ENCODE data around the gene FGF1. TPM values are rescaled to one million over a fixed set of nuclear protein-coding genes. Genes with fewer than 3 reads are reported as not detected.

Gene FGF1
- total and polyA plus RNA-seq, 4 donors = 25.6 to 57.7 (median 39.2) TPM

DNA sequence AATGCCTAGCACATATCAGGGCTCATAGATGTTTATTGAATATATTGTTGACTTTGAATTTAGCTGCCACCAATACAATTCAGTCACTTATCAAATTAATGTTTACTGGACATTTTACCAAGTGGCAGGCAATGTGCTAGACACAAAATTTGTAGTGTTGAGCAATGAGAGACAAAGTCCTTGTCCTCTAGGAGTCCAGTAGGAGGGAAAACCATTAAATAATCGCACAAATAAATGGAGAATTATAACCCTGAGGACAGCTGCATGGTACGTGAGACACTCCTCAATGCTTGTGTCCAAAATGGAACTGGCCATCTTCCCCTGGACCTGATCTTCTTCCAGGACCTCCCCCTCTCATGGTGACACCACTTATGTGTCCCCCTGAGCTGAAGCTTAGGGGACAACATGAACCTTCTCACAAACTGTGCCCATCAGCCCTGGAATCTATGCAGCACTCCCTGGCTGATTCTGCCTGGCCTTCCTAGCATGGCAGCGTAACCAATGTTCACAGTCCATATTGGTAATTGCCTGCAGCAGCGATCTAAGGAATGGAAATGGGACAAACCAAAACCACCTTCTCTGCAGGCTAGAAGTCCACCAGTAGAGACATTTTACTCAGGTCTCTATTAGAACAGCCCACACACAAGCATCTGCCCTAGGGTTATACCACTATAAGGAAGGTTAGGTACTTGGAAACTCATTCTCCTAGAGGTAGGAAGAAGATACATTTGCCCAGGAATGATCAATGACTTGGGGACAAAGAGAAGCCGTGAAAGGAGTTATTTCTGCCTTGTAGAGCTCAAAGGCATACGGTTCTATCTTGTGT lies 75.5 kb downstream of the FGF1 start:
- no peak overlapping the region for H3K27ac ChIP-seq (ENCODE audit: low read depth, low read length)

DNA sequence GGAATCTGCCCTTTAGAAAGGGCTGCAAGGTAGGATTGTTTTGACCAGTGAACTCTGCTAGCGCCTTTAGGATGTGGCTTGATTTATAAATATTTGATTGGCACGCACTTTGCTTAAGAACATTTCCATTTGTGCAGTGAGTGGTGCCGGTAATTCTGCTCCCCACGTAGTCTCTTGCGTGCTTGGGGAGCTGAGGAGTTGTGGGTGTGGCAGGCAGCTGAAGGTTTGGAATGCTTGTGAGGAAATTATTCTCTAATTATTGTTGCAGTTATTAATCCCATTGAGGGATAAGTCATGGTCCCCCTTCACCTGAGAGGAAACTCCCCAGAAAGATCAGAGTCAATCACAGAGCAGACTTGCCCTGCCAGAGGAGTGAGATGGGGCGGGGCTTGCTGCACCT lies 76.7 kb downstream of the FGF1 start:
- WGBS (ENCODE audit: insufficient coverage) = 67% methylated on average over 5 of the region's 6 CpGs
- no peak for DNase-seq (ENCODE audit: low read depth in 4 of 6, low spot score in 6 of 6)
- Histone ChIP-seq H3K27ac (ENCODE audit: low read depth, low read length) (no peak overlapping the region), H3K4me1 (ENCODE audit: control insufficient read depth, insufficient read depth, low read length) (peaks cover 10% of the 10 kb centered on the region), H3K36me3 (ENCODE audit: control insufficient read depth, insufficient read depth, low read length) (no peaks in the 10 kb centered on the region), H3K27me3 (ENCODE audit: control insufficient read depth, insufficient read depth, low read length) (no peaks in the 10 kb centered on the region), H3K4me3 (ENCODE audit: low read depth, low read length) (no peak overlapping the region), H3K9me3 (ENCODE audit: control insufficient read depth, insufficient read depth, low read length) (no peaks in the 10 kb centered on the region)

More for the DNA sequence above, 75.5 kb downstream of the FGF1 start:
- Histone ChIP-seq H3K27me3 (ENCODE audit: control insufficient read depth, insufficient read depth, low read length) (no peaks in the 10 kb centered on the region), H3K4me1 (ENCODE audit: control insufficient read depth, insufficient read depth, low read length) (peaks cover 8% of the 10 kb centered on the region), H3K4me3 (ENCODE audit: low read depth, low read length) (no peak overlapping the region), H3K36me3 (ENCODE audit: control insufficient read depth, insufficient read depth, low read length) (no peaks in the 10 kb centered on the region), H3K9me3 (ENCODE audit: control insufficient read depth, insufficient read depth, low read length) (no peaks in the 10 kb centered on the region)
- DNase-seq (ENCODE audit: low read depth in 4 of 6, low spot score in 6 of 6) = no peak
- 72% methylated on average over 6 of the region's 6 CpGs for WGBS (ENCODE audit: insufficient coverage)

DNA sequence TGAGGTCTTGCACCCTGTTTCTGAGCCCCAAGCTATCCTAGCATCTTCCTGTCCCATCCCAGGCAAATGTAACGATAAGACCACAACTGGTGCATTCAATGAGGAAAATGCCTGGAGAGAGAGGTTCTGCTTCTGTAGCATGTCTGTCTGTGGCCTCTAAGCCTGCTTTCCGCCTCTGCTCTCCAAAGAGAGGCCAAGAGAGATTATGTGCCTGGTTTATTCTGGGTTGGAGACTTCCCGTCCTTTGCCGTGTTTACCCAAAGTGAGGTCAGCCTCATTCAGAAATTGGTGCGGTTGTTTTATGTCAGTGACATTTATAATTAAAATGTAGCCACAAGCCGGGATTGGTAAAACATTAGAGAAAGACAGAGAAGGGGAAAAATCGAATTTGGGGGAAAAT lies 77.8 kb downstream of the FGF1 start:
- DNase-seq (ENCODE audit: low read depth in 4 of 6, low spot score in 6 of 6) = no peak
- peaks cover 10% of the 10 kb centered on the region for H3K4me1 ChIP-seq (ENCODE audit: control insufficient read depth, insufficient read depth, low read length)
- no peak overlapping the region for H3K27ac ChIP-seq (ENCODE audit: low read depth, low read length)
- no peaks in the 10 kb centered on the region for H3K27me3 ChIP-seq (ENCODE audit: control insufficient read depth, insufficient read depth, low read length)
- H3K36me3 ChIP-seq (ENCODE audit: control insufficient read depth, insufficient read depth, low read length) = no peaks in the 10 kb centered on the region
- WGBS (ENCODE audit: insufficient coverage) = 83% methylated on average over 1 of the region's 7 CpGs
- no peaks in the 10 kb centered on the region for H3K9me3 ChIP-seq (ENCODE audit: control insufficient read depth, insufficient read depth, low read length)
- H3K4me3 ChIP-seq (ENCODE audit: low read depth, low read length) = no peak overlapping the region

DNA sequence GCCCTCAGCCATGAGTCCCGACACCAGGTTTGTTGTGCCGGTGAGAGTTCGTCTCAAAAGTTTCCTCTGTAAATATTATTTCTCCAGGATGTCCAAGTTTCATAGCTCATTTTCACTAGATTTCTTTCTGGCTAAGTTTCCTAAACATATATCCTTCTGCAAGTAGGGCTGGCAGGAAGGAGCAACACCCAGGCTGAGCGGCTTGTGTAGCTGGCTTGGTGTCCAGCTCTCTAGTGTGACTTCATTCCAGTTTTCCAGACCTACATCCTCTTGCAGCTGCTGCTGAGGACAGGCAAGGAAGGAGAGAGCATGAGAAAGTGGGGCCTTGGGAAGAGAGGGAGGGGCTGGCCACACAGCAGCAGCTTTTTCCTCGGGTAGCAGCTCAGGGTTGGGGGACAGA lies 80.3 kb downstream of the FGF1 start:
- Histone ChIP-seq H3K9me3 (ENCODE audit: control insufficient read depth, insufficient read depth, low read length) (no peaks in the 10 kb centered on the region), H3K27me3 (ENCODE audit: control insufficient read depth, insufficient read depth, low read length) (no peaks in the 10 kb centered on the region), H3K4me3 (ENCODE audit: low read depth, low read length) (no peak overlapping the region), H3K4me1 (ENCODE audit: control insufficient read depth, insufficient read depth, low read length) (peaks cover 8% of the 10 kb centered on the region), H3K27ac (ENCODE audit: low read depth, low read length) (peak overlapping the region; percentile 65), H3K36me3 (ENCODE audit: control insufficient read depth, insufficient read depth, low read length) (no peaks in the 10 kb centered on the region)
- 68% methylated on average over 4 of the region's 5 CpGs for WGBS (ENCODE audit: insufficient coverage)
- peak in 1 of 6 donors; percentile 53 for DNase-seq (ENCODE audit: low read depth in 4 of 6, low spot score in 6 of 6)

DNA sequence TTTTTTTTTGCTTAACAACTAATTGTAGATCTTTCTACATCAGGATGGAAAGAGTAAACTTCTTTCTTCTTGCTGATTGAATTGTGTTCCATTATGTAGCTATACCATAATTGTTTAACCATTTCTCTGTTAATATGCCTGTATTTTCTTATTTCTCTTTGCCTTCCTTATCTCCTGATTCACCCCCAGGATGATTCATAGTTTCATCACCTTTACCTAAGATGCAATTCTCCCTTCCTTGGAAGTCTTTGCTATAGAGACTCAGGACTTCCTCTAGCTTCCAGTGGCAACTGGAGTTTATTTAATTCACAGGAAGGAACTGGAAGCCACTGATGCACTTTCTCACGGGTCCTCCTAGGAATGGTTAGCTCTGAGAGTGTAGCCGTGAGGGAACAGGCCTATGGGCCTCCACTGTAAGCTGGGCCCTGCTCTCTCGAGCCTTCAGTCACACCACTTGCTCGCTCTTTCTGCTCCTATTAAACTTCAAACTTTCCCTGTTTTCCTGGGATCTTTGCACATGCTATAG lies 83.1 kb downstream of the FGF1 start:
- Histone ChIP-seq H3K27ac (ENCODE audit: low read depth, low read length) (no peak overlapping the region), H3K36me3 (ENCODE audit: control insufficient read depth, insufficient read depth, low read length) (no peaks in the 10 kb centered on the region), H3K4me3 (ENCODE audit: low read depth, low read length) (no peak overlapping the region), H3K4me1 (ENCODE audit: control insufficient read depth, insufficient read depth, low read length) (peaks cover 8% of the 10 kb centered on the region), H3K9me3 (ENCODE audit: control insufficient read depth, insufficient read depth, low read length) (no peaks in the 10 kb centered on the region), H3K27me3 (ENCODE audit: control insufficient read depth, insufficient read depth, low read length) (no peaks in the 10 kb centered on the region)
- WGBS (ENCODE audit: insufficient coverage) = 64% methylated on average over 4 of the region's 4 CpGs
- DNase-seq (ENCODE audit: low read depth in 4 of 6, low spot score in 6 of 6) = no peak

DNA sequence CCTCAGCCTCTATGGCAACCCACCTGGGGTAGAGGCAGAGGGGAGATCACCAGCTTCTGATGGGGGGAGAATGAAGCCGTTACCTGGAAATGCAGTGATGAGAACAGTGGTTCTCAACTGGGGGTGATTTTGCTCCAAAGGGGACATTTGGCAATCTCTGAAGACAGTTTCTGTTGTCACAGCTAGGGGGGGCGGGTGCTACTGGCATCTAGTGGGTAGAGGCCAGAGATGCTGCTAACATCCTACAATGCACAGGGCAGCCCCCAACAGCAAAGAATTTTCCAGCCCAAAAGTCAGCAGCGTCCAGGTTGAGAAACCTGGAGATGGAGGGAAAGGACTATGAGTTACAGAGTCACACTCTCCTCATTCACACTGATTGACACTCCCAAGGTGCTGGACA lies 84.5 kb downstream of the FGF1 start:
- Histone ChIP-seq H3K27ac (ENCODE audit: low read depth, low read length) (peak overlapping the region; percentile 57), H3K4me3 (ENCODE audit: low read depth, low read length) (no peak overlapping the region), H3K4me1 (ENCODE audit: control insufficient read depth, insufficient read depth, low read length) (peaks cover 8% of the 10 kb centered on the region), H3K9me3 (ENCODE audit: control insufficient read depth, insufficient read depth, low read length) (no peaks in the 10 kb centered on the region), H3K27me3 (ENCODE audit: control insufficient read depth, insufficient read depth, low read length) (no peaks in the 10 kb centered on the region), H3K36me3 (ENCODE audit: control insufficient read depth, insufficient read depth, low read length) (no peaks in the 10 kb centered on the region)
- no peak for DNase-seq (ENCODE audit: low read depth in 4 of 6, low spot score in 6 of 6)
- 83% methylated on average over 1 of the region's 3 CpGs for WGBS (ENCODE audit: insufficient coverage)

DNA sequence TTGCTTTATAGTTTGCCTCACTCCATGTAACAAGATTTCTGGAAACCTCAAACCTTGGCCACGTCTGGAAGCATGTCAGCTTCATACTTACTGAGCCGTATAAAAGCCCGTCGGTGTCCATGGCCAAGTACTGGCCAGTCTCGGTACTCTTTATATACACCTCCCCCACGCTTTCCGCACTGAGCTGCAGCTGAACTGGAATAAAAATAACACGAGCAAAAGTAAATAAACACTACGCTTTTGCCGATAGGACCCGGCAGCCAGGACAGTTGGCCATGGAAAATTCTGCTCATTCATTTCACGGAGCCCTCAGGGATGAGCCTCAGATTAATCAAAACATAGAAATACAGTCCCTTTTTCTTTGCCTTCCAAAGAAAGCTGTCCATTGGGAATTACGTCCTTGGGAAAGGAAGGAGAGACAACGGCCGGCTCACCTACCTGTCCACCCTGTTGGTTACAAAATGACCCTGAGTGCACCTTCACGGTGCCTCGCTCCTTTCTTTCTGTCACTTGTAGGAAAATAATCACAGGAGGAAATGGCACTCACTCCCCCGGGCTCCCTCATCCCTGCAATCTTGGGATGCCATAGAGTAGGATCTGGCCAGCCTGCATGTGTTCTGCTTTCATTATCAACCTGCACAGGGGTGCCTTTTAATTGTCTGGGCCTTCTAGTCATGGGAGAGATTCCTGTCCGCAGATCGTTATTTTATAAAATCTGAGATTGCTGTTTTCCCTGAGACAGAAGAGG lies 85.1 kb downstream of the FGF1 start:
- H3K4me1 ChIP-seq (ENCODE audit: control insufficient read depth, insufficient read depth, low read length) = peaks cover 6% of the 10 kb centered on the region
- peak in 1 of 6 donors; percentile 65 for DNase-seq (ENCODE audit: low read depth in 4 of 6, low spot score in 6 of 6)
- no peaks in the 10 kb centered on the region for H3K9me3 ChIP-seq (ENCODE audit: control insufficient read depth, insufficient read depth, low read length)
- peak overlapping the region; percentile 57 for H3K27ac ChIP-seq (ENCODE audit: low read depth, low read length)
- no peaks in the 10 kb centered on the region for H3K36me3 ChIP-seq (ENCODE audit: control insufficient read depth, insufficient read depth, low read length)
- H3K27me3 ChIP-seq (ENCODE audit: control insufficient read depth, insufficient read depth, low read length) = no peaks in the 10 kb centered on the region
- WGBS (ENCODE audit: insufficient coverage) = 66% methylated on average over 17 of the region's 20 CpGs
- H3K4me3 ChIP-seq (ENCODE audit: low read depth, low read length) = no peak overlapping the region

DNA sequence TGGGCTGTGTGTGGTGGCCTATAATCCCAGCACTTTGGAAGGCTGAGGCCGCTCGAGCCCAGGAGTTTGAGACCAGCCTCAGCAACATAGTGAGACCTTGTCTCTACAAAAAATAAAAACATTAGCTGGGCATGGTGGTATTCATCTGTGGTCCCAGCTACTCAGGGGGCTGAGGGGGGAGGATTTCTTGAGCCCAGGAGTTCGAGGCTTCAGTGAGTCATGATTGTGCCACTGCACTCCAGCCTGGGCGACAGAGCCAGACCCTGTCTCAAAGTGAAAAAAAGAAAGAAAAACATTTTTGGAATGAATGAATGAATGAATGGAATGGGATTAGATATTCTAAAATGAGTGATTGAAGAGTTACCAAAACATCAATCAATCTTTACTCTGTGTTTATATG lies 85.8 kb downstream of the FGF1 start:
- Histone ChIP-seq H3K27me3 (ENCODE audit: control insufficient read depth, insufficient read depth, low read length) (no peaks in the 10 kb centered on the region), H3K4me3 (ENCODE audit: low read depth, low read length) (no peak overlapping the region), H3K27ac (ENCODE audit: low read depth, low read length) (no peak overlapping the region), H3K4me1 (ENCODE audit: control insufficient read depth, insufficient read depth, low read length) (no peaks in the 10 kb centered on the region), H3K9me3 (ENCODE audit: control insufficient read depth, insufficient read depth, low read length) (no peaks in the 10 kb centered on the region), H3K36me3 (ENCODE audit: control insufficient read depth, insufficient read depth, low read length) (no peaks in the 10 kb centered on the region)
- WGBS (ENCODE audit: insufficient coverage) = 82% methylated on average over 2 of the region's 4 CpGs
- no peak for DNase-seq (ENCODE audit: low read depth in 4 of 6, low spot score in 6 of 6)

DNA sequence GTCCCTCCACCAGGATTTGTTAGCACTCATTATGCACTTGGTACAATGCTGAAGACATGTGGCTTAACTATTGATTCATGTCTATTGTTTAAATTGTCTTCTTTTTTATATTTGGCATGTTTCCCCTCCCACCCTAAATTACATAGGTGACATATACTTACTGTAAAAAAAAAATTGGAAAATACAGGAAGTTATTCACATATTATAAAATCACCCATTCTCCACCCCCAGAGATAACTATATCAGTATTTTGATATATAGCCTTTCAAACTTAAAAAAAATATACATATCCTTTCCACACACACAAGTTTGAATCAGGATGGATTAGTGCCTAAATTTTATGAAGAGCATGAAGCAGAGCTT lies 87.6 kb downstream of the FGF1 start:
- no peak overlapping the region for H3K27ac ChIP-seq (ENCODE audit: low read depth, low read length)
- DNase-seq (ENCODE audit: low read depth in 4 of 6, low spot score in 6 of 6) = no peak
- H3K4me3 ChIP-seq (ENCODE audit: low read depth, low read length) = no peak overlapping the region
- no peaks in the 10 kb centered on the region for H3K4me1 ChIP-seq (ENCODE audit: control insufficient read depth, insufficient read depth, low read length)
- H3K27me3 ChIP-seq (ENCODE audit: control insufficient read depth, insufficient read depth, low read length) = no peaks in the 10 kb centered on the region
- no peaks in the 10 kb centered on the region for H3K9me3 ChIP-seq (ENCODE audit: control insufficient read depth, insufficient read depth, low read length)
- H3K36me3 ChIP-seq (ENCODE audit: control insufficient read depth, insufficient read depth, low read length) = peaks cover 4% of the 10 kb centered on the region
